ENCODE results near the gene DPH5.
"Not testable (repeated sequence)": the region's sequence is repeated elsewhere in the genome, so short reads cannot be mapped to it uniquely, and the experiment has no call there.

DPH5 gene

DNA sequence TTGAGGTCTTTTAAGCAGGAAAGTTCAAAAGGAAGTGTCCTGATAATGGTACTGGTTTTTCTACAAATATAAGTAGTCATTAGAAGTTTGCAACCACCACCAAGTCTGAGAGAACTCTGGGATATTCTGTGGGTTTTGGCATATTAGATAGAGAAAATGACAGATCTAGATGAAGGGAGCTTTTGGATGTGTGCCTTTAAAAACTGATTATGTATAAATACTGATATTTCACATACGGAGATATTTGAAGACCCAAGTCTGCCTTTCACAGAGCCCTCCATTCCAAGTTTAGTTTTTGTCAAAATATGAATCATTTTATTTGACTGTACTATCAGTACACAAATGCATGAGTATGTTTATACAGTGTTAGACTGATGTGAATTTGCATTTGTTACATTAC lies 48.6 kb downstream of the DPH5 start:
- no peak for DNase-seq

DNA sequence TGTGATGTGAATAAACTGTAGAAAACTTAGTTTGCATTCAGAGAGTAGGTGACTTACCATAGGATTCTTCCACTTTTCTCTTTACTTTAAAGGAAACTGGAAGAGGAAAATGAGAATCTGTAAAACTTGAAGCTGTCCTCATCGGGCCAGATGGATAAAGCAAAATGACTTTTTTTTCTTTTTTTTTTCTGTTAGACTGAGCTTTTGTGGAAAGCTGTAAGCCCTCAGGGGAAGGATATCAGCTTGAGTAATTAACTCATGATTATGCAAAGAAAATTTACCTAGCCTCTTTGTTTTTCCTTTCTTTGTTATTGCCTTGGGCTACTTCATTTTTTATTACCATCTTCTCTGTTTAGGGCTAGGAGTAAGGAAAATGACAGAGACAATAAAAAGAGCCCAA lies 53.4 kb downstream of the DPH5 start:
- DNase-seq, result no peak

DNA sequence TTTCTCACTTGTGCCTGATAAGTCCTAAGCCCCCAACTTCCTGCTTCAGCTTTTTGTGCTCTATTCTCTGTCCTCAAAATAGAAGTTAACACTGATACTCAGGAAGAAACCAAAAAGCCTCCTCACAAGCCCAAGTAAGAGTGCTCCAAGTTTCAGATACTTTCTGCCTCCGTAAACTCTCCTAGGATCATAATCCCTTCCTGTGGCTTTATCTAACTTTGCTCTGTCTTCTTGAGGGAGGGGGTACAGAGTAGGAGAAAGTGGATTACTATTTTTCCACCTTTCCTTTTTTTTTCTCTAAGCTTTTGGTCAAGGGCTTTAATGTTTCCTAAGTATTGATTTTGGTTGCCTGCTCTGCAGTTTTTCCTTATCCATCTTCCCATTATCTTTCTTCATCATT lies 54.6 kb downstream of the DPH5 start:
- no peak for DNase-seq

DNA sequence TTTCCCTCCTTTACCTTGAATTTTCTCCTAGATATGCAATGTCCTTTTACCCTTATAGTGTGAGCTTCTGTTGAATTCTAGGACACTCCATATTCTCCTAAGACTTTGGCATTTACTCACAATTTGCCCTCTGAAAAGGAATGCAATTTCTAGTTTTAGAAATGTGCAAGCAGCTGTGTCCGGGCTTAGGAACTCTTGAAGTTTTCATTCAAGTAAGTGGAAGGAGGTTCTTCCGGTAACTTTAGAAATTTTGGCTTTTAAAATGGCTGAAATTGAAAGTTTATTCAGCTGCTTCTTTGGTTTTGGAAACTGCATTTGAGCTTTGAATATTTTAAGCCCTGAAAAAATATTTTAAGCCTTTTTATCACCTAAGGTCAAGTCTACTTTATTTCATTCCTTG lies 56.3 kb downstream of the DPH5 start:
- DNase-seq, result no peak

DNA sequence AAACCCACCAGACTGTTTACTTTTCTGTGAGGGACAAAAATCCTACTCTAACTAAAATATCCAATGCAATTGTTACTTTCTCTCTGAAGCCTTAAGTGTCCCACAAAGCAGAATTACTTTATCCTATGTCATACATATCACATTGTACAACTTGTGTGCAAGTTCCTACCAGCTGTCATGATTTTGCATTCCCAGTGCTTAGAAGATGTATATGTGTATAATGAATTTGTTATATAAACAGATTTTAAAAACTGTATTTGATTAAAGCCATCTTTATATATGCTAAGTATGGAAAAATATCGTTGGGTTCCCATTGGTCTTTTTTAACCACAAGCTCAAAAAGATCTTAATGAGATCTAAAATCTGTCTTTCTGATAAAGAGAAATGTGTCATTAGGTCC lies 57.0 kb downstream of the DPH5 start:
- DNase-seq, result no peak

DNA sequence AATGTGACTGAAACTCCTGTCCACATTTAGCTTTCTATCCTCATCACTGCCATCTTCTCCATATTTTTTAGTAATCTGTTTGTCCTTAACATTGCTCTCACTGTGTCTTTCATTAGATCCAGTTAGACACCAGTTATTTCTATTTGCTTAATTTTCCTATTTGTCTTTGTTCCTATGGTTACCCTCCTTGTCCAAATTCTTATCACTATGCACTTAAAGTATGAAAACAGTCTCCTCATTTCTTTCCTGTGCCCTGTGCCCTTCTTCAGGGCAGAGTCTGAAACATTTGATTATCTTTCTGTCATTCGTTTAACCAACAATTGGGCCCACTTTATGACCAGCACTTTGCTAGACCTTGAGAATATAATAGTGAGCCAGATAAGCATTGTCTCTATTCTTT lies 65.5 kb downstream of the DPH5 start:
- no peak for DNase-seq

DNA sequence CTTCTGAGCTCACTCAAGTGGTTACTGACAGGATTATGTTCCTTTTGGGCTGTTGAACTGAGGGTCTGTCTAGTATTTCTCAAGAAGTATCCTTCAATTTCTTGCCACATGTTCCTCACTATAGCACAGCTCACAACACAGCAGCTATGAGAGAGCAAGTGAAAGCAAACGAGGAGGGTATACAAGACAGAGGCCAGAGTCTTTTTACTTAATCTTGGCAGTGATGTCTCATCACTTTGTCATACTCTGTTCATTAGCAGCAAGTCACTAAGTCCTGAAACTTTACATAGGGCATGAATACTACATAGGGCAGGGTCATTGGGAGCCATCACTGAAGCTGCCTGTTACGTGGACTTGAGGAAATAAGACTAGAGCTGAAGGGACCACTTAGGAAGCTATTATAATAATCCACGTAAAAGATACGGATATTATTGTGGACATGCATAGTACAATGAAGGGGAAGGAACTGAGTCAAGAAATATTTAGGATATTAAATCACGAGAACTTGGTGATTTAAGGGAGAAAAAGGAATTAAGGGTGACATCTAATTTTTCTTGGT lies 66.0 kb downstream of the DPH5 start:
- DNase-seq, result no peak

DNA sequence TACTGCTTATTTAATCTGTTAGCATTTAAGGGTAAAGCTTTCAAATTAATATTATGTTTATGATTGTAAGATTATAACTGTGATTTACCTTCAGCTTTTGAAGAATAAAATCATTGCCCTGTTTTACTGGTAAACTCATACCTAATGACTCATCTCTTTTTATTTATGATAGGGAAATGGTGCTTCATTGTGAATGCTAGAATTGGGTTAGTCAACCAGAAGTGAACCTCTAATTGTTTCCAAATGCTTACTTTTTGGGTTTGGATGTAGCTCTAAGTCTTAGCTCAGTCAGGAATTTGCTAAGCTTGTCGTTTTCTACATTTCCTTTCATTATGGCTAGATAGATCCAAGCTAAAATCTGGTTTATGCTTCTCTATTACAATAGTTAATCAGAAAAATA lies 70.3 kb downstream of the DPH5 start:
- no peak for DNase-seq

DNA sequence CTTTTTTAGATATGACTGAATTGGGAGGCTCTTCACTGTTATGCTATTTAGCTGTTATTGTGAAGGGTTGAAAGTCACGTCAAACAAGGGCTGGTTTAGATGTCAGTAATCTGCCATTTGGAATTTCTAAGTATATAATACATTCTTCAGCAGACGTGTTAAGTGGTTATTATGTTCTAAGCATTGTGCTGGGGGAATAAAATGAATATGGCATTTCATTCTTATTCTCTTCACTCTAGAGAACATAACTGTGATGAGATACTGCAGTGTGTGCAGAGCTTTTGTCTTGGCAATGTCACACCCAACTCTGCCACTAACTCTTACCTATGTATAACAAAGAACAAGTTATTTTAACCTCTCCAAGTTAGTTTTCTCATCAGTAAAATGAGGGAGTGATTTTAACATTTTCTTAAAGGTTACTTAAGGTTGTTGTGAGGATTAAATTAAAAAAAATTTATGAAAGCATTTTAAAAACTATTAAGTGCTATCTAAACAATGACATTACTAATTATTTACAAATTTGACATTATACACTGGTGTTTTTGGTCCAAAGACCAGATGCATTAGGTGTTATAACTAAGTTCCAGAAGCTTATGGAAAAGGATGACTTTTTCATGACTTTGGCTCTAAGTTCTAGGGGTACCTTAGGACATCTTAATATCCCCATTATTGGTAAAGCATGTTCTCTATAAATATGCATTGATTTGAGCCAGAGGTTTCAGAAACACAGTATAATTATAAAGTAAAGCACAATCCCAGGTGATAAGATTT lies 71.4 kb downstream of the DPH5 start:
- no peak for DNase-seq

DNA sequence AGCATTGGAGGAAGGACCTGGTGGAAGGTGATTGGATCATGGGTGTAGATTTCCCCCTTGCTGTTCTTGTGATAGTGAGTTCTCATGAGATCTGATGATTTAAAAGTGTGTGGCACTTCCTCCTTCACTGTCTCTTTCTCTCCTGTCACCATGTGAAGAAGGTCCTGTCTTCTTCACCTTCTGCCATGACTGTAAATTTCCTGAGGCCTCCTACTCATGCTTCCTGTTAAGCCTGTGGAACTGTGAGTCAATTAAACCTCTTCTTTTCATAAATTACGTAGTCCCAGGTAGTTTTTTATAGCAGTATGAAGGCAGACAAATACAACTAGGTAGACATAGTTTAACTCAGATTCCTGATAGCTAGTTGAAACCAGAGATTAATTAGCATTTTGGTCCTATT lies 72.6 kb downstream of the DPH5 start:
- not testable (repeated sequence) for DNase-seq

DNA sequence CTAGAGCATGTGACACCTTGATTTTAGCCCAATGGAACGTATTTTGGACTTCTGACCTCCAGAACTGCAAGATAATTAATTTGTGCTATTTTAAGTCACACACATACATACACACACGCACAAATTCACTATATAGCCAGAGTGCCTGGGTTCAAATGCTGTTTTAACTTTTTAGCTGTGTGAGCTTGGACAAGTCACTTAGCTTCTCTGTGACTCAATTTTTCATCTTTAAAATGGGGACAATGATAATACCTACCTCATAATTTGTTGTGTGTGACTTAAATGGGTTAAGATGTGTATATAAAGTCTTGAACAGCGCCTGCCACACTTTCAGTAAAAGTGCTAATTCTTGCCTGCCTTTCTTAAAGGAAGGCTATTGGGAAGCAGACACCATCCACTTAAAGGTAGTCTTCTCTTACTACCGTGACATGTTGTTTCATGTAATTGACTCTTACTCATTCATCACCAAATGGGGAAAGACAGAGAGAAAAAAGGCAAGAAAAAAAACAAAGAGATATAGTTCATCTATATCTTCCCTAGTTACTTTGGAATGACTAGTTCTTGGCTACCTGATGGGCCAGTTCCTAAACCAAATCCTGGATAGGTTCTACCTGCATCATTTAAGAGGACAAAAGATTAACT lies 73.4 kb downstream of the DPH5 start:
- no peak for DNase-seq

DNA sequence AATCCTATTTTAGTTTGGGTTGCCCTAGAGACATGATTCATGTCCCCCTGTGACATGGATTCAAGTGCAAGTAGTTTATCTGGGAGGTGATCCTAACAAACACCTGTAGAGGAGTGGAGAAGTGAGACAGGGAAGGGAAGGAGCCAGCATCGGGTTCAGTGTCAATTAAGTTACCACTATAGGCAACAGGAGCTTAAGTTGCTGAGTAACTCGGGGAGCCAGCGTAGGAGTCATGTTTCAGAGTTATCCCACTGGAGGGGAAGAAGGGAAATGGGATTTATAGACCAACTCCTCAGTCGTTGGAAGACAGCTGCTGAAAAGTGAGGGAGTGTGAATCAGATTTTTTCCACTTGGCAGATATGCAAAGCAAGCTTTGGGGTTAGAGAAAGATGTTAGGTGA lies 74.8 kb downstream of the DPH5 start:
- DNase-seq, result no peak

DNA sequence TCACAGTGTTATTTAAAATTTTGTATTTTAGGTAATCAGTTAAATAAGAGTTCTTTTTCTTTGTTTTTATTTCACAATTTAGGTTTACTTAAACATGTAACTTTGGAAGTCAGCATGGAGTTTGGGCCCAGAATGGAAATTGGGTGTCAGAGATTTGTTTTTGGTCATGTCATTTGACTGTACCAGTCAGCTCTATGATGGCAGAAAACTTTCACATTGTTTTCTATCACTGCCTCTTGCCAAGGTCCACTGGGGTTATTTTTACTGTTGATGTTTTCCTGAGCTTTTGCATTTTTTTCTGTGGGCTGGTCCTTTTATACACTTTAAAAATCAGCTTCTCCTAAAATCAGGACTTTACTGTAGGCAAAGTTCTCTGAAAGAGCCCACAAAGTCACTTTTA lies 75.2 kb downstream of the DPH5 start:
- DNase-seq, result no peak

DNA sequence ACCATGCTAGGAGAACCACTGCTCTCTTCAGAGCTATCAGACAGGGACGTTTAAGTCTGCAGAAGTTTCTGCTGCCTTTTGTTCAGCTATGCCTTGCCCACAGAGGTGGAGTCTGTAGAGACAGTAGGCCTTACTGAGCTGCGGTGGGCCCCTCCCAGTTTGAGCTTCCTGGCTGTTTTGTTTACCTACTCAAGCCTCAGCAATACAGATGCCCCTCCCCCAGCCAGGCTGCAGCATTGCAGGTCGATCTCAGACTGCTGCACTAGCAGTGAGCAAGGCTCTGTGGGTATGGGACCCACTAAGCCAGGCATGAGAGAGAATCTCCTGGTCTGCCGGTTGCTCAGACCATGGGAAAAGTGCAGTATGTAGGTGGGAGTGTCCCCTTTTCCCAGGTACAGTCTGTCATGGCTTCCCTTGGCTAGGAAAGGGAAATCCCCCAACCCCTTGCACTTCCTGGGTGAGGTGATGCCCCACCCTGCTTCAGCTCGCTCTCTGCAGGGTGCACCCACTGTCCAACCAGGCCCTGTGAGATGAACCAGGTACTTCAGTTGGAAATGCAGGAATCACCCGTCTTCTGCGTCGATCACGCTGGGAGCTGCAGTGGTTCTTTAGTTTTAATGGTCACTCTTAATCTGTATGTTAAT lies 75.9 kb downstream of the DPH5 start:
- DNase-seq, result not testable (repeated sequence)

DNA sequence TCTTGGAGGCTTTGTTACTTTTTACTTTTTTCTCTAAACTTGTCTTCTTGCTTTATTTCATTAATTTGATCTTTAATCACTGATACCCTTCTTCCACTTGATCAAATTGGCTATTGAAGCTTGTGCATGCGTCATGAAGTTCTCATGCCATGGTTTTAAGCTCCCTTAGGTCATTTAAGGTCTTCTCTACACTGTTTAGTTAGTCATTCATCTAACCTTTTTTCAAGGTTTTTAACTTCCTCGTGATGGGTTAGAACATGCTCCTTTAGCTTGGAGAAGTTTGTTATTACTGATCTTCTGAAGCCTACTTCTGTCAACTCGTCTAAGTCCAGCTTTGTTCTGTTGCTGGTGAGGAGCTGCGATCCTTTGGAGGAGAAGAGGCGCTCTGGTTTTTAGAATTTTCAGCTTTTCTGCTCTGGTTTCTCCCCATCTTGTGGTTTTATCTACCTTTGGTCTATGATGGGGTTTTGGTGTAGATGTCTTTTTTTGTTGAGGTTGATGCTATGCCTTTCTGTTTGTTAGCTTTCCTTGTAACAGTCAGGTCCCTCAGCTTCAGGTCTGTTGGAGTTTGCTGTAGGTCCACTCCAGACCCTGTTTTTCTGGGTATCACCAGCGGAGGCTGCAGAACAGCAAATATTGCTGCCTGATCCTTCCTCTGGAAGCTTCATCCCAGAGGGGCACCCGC lies 76.7 kb downstream of the DPH5 start:
- not testable (repeated sequence) for DNase-seq

DNA sequence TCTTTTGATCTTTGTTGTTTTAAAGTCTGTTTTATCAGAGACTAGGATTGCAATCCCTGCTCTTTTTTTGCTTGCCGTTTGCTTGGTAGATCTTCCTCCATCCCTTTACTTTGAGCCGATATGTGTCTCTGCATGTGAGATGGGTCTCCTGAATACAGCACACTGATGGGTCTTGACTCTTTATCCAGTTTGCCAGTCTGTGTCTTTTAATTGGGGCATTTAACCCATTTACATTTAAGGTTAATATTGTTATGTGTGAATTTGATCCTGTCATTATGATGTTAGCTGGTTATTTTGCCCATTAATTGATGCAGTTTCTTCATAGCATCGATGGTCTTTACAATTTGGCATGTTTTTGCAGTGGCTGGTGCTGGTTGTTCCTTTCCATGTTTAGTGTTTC lies 77.8 kb downstream of the DPH5 start:
- DNase-seq, result not testable (repeated sequence)

DNA sequence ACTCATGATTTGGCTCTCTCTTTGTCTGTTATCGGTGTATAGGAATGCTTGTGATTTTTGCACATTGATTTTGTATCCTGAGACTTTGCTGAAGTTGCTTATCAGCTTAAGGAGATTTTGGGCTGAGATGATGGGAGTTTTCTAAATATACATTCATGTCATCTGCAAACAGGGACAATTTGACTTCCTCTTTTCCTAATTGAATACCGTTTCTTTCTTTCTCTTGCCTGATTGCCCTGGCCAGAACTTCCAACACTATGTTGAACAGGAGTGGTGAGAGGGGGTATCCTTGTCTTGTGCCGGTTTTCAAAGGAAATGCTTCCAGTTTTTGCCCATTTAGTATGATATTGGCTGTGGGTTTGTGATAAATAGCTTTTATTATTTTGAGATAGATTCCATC lies 79.5 kb downstream of the DPH5 start:
- DNase-seq, result not testable (repeated sequence)

DNA sequence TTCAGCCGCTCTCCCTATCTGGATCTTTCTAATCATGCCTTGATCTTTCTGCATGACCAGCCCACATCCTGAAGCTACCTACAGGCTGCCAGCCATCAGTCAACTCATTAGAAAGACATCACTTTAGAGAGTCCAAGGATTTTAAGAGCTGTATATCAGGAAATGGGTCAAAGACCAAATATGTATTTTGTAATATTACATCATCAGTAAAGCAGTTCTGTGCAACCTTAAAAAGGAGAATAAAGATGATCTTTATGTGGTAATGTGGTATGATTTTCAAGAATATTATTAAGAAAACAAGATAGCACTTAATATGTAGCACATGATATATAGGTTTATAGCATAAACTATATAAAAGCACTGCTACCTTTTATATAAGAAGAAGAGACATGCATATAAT lies 82.1 kb downstream of the DPH5 start:
- no peak for DNase-seq

DNA sequence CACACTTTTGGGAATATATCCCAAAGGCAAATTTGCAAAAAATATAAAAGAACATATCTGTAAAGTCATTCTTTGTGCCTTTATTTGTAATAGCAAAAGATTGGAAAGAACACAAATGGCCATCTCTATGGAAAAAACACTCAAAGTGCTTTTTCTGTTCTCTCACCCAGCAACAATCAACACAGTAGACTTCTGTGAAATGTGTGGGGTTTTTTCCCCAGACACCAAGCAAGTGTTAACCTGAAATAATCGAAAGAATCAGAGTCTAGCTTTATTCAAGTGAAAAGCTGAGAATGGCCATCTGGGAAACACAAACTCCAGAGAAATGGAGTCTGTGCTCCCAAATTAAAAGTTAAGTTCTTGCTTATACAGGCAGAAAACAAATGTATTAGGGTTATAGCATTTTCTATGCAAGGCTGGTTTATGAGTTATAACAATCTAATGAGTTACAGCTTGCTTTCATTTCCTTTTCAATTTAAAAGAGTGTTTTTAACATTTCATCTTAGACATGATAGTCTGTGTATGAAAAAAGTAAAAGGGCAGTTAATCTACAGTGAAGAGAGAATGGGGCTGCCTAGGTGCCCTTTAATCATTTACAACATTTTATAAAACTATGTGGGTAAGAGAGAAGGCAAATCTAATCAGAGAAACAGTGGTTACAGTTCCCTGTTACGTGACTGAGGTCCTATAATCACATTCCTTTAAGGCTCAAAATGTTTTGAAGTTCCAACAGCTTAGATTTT lies 83.1 kb downstream of the DPH5 start:
- DNase-seq, result no peak

DNA sequence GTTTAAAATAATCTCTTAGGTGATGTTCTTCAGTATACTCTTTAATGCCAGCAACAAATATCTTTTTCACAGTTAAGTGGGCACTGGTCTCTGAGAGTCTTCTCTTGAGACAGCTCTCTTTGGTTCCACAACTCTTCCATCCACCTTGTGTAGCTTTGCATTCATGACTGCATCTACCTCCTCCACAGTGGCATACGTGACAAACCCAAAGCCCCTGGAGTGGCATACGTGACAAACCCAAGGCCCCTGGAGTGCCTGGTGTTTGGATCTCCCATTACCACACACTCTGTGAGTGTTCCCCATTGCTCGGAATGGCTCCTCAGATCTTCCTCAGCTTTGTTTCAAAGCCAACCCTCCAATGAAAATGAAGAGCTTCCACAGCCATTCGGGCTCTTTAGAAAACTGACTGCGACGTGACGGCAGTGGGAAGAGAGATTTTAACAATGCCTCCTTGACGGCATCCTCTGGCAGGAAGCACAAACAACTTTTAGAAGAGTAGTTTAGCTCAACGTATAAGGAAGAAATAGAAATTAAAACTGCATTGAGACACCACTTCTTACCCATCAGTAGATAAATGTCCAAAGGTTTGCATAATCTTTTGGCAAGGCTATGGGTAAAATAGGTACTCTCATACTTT lies 83.9 kb downstream of the DPH5 start:
- no peak for DNase-seq

DNA sequence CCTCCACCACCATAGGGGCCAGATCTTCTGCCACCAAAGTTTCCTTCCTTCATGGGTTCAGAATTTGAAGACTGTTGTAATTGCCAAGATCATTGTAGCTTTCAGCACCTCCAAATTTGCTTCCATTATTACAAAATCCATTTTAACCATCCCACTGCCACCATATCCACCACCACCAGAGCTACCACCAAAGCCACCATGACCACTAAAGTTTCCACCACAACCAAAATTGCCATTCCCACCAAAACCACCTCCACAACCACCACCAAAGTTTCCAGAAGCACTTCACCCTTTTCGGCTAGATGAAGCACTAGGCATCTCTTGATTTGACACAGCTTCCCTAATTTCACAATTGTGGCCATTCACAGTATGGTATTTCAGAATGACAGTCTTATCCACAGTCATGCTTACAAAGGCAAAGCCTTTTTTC lies 84.5 kb downstream of the DPH5 start:
- no peak for DNase-seq
